ENCODE measurements around the gene SMPDL3A. TPM values are rescaled to one million over a fixed set of nuclear protein-coding genes. Genes with fewer than 3 reads are reported as not detected.

The SMPDL3A gene
- total RNA-seq, 1 donor from 2014 or later: 19.6 TPM

DNA sequence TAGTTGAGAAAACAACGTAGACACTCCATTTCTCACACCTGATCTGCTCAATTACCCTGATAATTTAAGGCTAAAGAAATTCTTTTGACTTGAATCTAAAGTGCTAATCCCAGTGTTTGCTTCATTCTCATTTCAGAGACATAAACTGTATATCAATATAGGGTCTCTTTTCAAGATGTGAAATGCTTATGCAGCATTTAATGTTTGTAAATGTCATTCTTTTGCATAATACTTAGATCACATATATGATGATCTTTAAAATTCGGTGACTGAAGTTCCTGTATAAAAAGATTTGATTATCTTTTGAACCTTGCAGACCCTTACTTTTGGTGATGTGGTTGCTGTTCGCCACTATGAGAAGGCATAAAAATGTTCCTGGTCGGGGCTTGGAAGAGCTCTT lies 5.7 kb upstream of the SMPDL3A start:
- no peak overlapping the region for H3K27ac ChIP-seq

GRCh38 chr6:122785891-122786290 lies 3.2 kb upstream of the SMPDL3A start:
- no peak overlapping the region for H3K27ac ChIP-seq
- no peaks in the 10 kb centered on the region for H3K9me3 ChIP-seq
- H3K36me3 ChIP-seq: no peaks in the 10 kb centered on the region
- H3K4me1 ChIP-seq: peaks cover 14% of the 10 kb centered on the region
- DNase-seq (no peak), ATAC-seq (no peak)
- H3K4me3 ChIP-seq: no peak overlapping the region
- no peaks in the 10 kb centered on the region for H3K27me3 ChIP-seq
- intact Hi-C loops (cut with DNase I): loop anchor here (10.0 kb wide), 1 partner anchor 49 kb away; no protein-coding TSS in a partner anchor
- no peak for TF ChIP-seq CTCF (IDR thresholded peaks at IDR 0.05)

More for the DNA sequence above, 5.7 kb upstream of the SMPDL3A start:
- intact Hi-C loops (cut with DNase I): loop anchor here (10.0 kb wide), 1 partner anchor 51 kb away; no protein-coding TSS in a partner anchor
- Histone ChIP-seq H3K4me3 (no peak overlapping the region), H3K27me3 (no peaks in the 10 kb centered on the region), H3K9me3 (no peaks in the 10 kb centered on the region), H3K36me3 (no peaks in the 10 kb centered on the region), H3K4me1 (peaks cover 4% of the 10 kb centered on the region)
- DNase-seq: no peak
- ATAC-seq: no peak
- no peak for TF ChIP-seq CTCF (IDR thresholded peaks at IDR 0.05)

DNA sequence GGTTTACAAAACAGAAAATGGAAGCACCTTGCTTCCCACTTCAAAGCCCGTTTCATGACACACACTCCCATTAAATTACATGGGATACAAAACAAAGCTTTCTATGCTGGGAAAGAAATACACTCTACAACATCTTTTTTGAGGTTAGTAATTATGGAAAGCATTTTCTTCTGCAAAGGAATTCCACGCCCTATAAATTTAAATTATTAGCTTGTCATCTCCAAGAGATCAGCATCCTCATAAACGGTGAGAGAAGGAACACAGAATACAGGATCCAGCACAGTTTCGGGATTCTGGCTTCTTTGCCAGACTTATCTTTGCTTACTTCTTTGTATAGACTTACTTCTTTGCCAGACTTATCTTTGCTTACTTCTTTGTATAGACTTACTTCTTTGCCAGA lies 1.3 kb upstream of the SMPDL3A start:
- no peak for TF ChIP-seq CTCF (IDR thresholded peaks at IDR 0.05)
- DNase-seq (no peak), ATAC-seq (no peak)
- Histone ChIP-seq H3K36me3 (no peaks in the 10 kb centered on the region), H3K9me3 (no peaks in the 10 kb centered on the region), H3K4me3 (no peak overlapping the region), H3K27me3 (no peaks in the 10 kb centered on the region), H3K4me1 (peaks cover 20% of the 10 kb centered on the region), H3K27ac (no peak overlapping the region)
- intact Hi-C loops (cut with DNase I): loop anchor here (10.0 kb wide), 1 partner anchor 47 kb away; no protein-coding TSS in a partner anchor

DNA sequence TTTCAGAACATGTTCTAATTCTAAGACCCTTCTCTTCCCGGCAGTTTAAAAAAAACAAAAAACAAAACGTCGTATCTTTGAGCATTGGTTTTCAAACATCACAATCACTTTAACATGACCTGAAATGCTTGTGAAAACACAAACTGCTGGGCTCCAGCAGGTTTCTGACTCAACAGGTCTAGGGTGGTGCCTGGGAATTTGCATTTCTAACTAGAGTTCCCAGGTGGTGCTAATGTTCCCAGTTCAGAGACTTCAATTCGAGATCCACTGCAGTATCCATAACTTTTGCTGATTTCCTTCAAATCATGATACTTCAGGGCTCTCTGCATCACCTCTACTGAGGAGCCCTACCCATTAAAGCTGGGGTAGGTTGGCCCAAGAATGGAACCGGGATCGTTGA lies 850 bp upstream of the SMPDL3A start:
- H3K9me3 ChIP-seq: no peaks in the 10 kb centered on the region
- ATAC-seq (no peak), DNase-seq (no peak)
- no peaks in the 10 kb centered on the region for H3K36me3 ChIP-seq
- intact Hi-C loops (cut with DNase I): loop anchor here (10.0 kb wide), 1 partner anchor 47 kb away; no protein-coding TSS in a partner anchor
- H3K27ac ChIP-seq: peak overlapping the region; percentile 92
- peak overlapping the region; percentile 68 for H3K4me3 ChIP-seq
- TF ChIP-seq CTCF (IDR thresholded peaks at IDR 0.05): no peak
- H3K27me3 ChIP-seq: no peaks in the 10 kb centered on the region
- H3K4me1 ChIP-seq: peaks cover 20% of the 10 kb centered on the region

DNA sequence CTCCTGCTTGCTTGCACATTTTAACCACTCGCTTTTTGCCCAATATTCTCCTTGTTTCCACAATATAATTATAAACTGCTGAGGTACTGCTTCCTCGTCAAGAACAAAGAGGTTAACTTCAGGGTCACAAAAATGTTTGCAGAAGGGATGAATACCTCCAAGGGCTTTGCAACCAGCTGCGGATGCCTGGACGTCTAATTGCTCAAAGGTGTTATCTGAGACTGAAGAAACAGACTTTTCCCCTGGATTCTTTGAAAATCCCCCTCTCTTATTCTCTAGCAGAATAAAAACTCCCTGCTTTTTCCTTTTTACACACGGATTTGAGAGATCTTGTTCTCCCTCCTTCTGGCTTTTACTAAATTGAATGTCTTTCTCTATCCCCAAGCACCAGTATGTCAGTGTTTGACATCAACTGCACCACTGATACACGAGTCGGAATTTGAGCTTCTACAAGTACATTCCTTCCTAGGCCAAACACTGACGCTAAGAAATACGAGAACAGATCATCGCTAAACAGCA lies 336 bp upstream of the SMPDL3A start:
- H3K9me3 ChIP-seq: no peaks in the 10 kb centered on the region
- peaks cover 20% of the 10 kb centered on the region for H3K4me1 ChIP-seq
- peak overlapping the region; percentile 68 for H3K4me3 ChIP-seq
- intact Hi-C loops (cut with DNase I): loop anchor here (10.0 kb wide), 1 partner anchor 46 kb away; no protein-coding TSS in a partner anchor
- no peak for TF ChIP-seq CTCF (IDR thresholded peaks at IDR 0.05)
- peak overlapping the region; percentile 92 for H3K27ac ChIP-seq
- DNase-seq (no peak), ATAC-seq (no peak)
- H3K36me3 ChIP-seq: no peaks in the 10 kb centered on the region
- H3K27me3 ChIP-seq: no peaks in the 10 kb centered on the region
